Prostate gland (tissue), 2 donors: ENCODE measurements around the gene TRIM27. TPM values are rescaled to one million over a fixed set of nuclear protein-coding genes. Genes with fewer than 3 reads are reported as not detected.
"Not testable (repeated sequence)": the region's sequence is repeated elsewhere in the genome, so short reads cannot be mapped to it uniquely, and the experiment has no call there.

ENCODE experiments used
- DNase-seq: peaks from one replicate; pipeline ENCODE4 v3.0.0-alpha.2; 2019; ENCODE audit warnings: low spot score
- H3K27ac ChIP-seq, 2 donors: fragments of 200-600 bp; sonication (generic); 2 replicates each; pipeline ENCODE4 v1.5.1; 2017 to 2019
- H3K27me3 ChIP-seq: fragments of 200-600 bp; sonication (generic); replicated peaks from 2 replicates; pipeline ENCODE4 v1.5.1; 2019; ENCODE audit not compliant: insufficient read depth
- H3K36me3 ChIP-seq, 2 donors: fragments of 200-600 bp; sonication (generic); 1 replicate in 1 of 2; 2 replicates in 1 of 2; pipeline versions ENCODE4 v1.5.1 to v1.8.1; 2017 to 2019
- H3K4me1 ChIP-seq: fragments of 200-600 bp; sonication (generic); replicated peaks from 2 replicates; pipeline ENCODE4 v1.5.1; 2019
- H3K4me3 ChIP-seq, 2 donors: fragments of 200-600 bp; sonication (generic); 2 replicates each; pipeline ENCODE4 v1.5.1; 2017 to 2019
- H3K9me3 ChIP-seq: fragments of 200-600 bp; sonication (generic); 2 replicates; pipeline ENCODE4 v1.5.1; 2017
- CTCF ChIP-seq, 4 experiments: fragments of 200-600 bp in 2 of 4; fragments of 450-650 bp in 2 of 4; sonication (generic) in 2 of 4; IDR thresholded peaks; 1 replicate in 3 of 4; 2 replicates in 1 of 4; pipeline ENCODE4 v1.5.1; 2016 to 2019; ENCODE audit warnings: antibody characterized with exemption in 4 of 4, mild to moderate bottlenecking in 2 of 4, moderate library complexity in 2 of 4
- POLR2A ChIP-seq: fragments of 450-650 bp; IDR thresholded peaks from one replicate; pipeline ENCODE4 v1.6.1; 2016; ENCODE audit warnings: antibody characterized with exemption, mild to moderate bottlenecking
- POLR2AphosphoS5 ChIP-seq: sonication (generic); formaldehyde crosslinking; IDR thresholded peaks from one replicate; pipeline ENCODE4 v1.6.1; 2017; ENCODE audit warnings: antibody characterized with exemption
- WGBS: methylation state at CpG from one replicate; pipeline ENCODE4 v1.1.5; 2018; 5-methylcytosine and 5-hydroxymethylcytosine counted together
- intact Hi-C: fragments of 100-400 bp; cut with DNase I; formaldehyde crosslinking; loops from one replicate; pipeline ENCODE4 v1.14.2; 2022
- total RNA-seq, 2 donors: library from RNA; depleted of rRNA; stranded (reverse); fragments of >200 nt; gene quantifications; one replicate each; pipeline ENCODE4 v1.1.0, GENCODE V29; 2016

The TRIM27 gene
- total RNA-seq, 2 donors from 2014 or later, result 79.2 to 85.7 TPM

DNA sequence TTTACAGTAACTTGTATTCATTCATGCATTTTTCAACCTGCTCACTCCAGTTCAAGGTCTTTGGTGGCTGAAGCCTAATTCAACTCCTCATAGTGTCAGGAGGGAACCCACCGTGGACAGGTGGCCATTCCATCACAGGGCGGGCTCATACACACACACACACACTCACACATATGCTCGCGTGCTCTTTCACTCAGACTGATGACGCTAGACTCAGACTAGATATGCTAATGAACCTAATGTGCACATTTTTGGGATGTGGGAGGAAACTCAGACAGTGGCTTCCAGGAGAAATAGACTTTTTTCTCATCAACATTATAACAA is 56.7 kb downstream of the TRIM27 start:
- Histone ChIP-seq H3K27ac (peak overlapping the region; percentile 85 to 94), H3K4me3 (peak overlapping the region; percentile 61 to 65), H3K9me3 (no peaks in the 10 kb centered on the region), H3K27me3 (no peaks in the 10 kb centered on the region), H3K4me1 (no peaks in the 10 kb centered on the region), H3K36me3 (no peaks in the 10 kb centered on the region)
- intact Hi-C loops, result loop anchor here (2.0 kb wide), 1 partner anchor 28 kb away; no protein-coding TSS in a partner anchor
- WGBS, result 12% methylated on average over 5 of the region's 5 CpGs
- DNase-seq, result no peak
- TF ChIP-seq POLR2AphosphoS5 (no peak), CTCF (IDR thresholded peaks at IDR 0.05) (no peak), POLR2A (no peak)

DNA sequence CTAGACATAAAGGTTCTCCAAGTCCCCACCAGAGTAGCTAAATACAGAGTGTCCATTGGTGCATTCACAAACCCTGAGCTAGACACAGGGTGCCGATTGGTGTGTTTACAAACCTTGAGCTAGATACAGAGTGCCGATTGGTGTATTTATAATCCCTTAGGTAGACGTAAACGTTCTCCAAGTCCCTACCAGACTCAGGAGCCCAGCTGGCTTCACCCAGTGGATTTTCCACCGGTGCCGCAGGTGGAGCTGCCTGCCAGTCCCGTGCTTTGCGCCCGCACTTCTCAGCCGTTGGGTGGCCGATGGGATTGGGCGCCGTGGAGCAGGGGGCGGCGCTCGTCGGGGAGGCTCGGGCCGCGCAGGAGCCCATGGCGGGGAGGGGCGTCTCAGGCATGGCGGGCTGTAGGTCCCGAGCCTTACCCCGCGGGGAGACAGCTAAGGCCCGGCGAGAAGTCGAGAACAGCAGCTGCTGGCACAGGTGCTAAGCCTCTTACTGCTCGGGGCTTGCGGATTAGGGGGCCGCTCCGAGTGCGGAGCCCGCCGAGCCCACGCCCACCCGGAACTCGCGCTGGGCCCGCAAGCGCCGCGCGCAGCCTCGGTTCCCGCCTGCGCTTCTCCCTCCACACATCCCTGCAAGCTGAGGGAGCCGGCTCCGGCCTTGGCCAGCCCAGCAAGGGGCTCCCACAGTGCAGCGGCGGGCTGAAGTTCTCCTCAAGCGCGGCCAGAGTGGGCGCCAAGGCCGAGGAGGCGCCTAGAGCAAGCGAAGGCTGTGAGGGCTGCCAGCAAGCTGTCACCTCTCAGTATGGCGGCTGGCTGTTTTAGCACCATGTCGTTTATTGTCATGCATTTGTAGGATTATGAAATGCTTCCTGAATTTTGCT is 57.3 kb downstream of the TRIM27 start:
- 2% methylated on average over 57 of the region's 60 CpGs for WGBS
- not testable (repeated sequence) for H3K9me3 ChIP-seq, H3K27me3 ChIP-seq, H3K4me1 ChIP-seq, H3K36me3 ChIP-seq
- Histone ChIP-seq H3K27ac (peak overlapping the region; percentile 85 to 94), H3K4me3 (peak overlapping the region; percentile 61 to 65)
- peak; percentile 16 for TF ChIP-seq POLR2A
- TF ChIP-seq POLR2AphosphoS5, result peak; percentile 33
- TF ChIP-seq CTCF (IDR thresholded peaks at IDR 0.05), result peak in 1 of 4 experiments; percentile 2
- peak; percentile 68 for DNase-seq
- intact Hi-C loops, result loop anchor here (2.0 kb wide), 1 partner anchor 28 kb away; no protein-coding TSS in a partner anchor

GRCh38 chr6:28865401-28866204 is 58.2 kb downstream of the TRIM27 start:
- H3K9me3 ChIP-seq, result no peaks in the 10 kb centered on the region
- no peaks in the 10 kb centered on the region for H3K27me3 ChIP-seq
- DNase-seq, result no peak
- TF ChIP-seq POLR2AphosphoS5 (no peak), CTCF (IDR thresholded peaks at IDR 0.05) (no peak), POLR2A (no peak)
- WGBS, result 65% methylated on average over 25 of the region's 25 CpGs
- H3K4me1 ChIP-seq, result no peaks in the 10 kb centered on the region
- intact Hi-C loops, result loop anchor here (2.0 kb wide), 1 partner anchor 27 kb away; no protein-coding TSS in a partner anchor
- H3K4me3 ChIP-seq, result peak overlapping the region in 1 of 2 donors; percentile 61
- H3K36me3 ChIP-seq, result no peaks in the 10 kb centered on the region
- H3K27ac ChIP-seq, result peak overlapping the region in 1 of 2 donors; percentile 85

- intact Hi-C loops, result no loop called here
- DNase-seq, result no peak
- H3K4me1 ChIP-seq, result no peaks in the 10 kb centered on the region
These were observed 59.4 kb downstream of the TRIM27 start for GRCh38 chr6:28864326-28864923.

More at GRCh38 chr6:28864326-28864923, 59.4 kb downstream of the TRIM27 start:
- TF ChIP-seq CTCF (IDR thresholded peaks at IDR 0.05), result no peak
- TF ChIP-seq POLR2AphosphoS5, result no peak
- TF ChIP-seq POLR2A, result no peak
- no peaks in the 10 kb centered on the region for H3K36me3 ChIP-seq
- 41% methylated on average over 25 of the region's 25 CpGs for WGBS
- no peaks in the 10 kb centered on the region for H3K9me3 ChIP-seq
- no peaks in the 10 kb centered on the region for H3K27me3 ChIP-seq
- H3K27ac ChIP-seq, result peak overlapping the region; percentile 75 to 76
- peak overlapping the region; percentile 55 to 56 for H3K4me3 ChIP-seq
